Measurements from ENCODE around the gene FOXP3. TPM values are rescaled to one million over a fixed set of nuclear protein-coding genes. Genes with fewer than 3 reads are reported as not detected.

FOXP3 gene
- total RNA-seq, 1 experiment from 2014 or later: 0.15 TPM

GRCh38 chrX:49244207-49244606 is 20.3 kb downstream of the FOXP3 start:
- Histone ChIP-seq H3K9ac (ENCODE audit: low read length) (no peak overlapping the region), H2AFZ (ENCODE audit: low read depth, low read length, poor library complexity, severe bottlenecking) (no peak overlapping the region), H3K4me2 (ENCODE audit: low read length) (no peak overlapping the region), H3K79me2 (ENCODE audit: insufficient read depth, low read length) (no peaks in the 10 kb centered on the region), H3K4me1 (ENCODE audit: control insufficient read depth in 1 of 2, insufficient read depth in 2 of 2, low read length in 2 of 2) (peaks cover 0 to 8% of the 10 kb centered on the region in 2 experiments; a peak in 1 of 4 replicates), H3K9me2 (ENCODE audit: insufficient read depth) (no peaks in the 10 kb centered on the region), H3K27me3 (ENCODE audit: insufficient read depth, low read length) (no peaks in the 10 kb centered on the region), H3K9me3 (ENCODE audit: control insufficient read depth in 1 of 2, insufficient read depth in 1 of 2, low read depth in 1 of 2, low read length in 2 of 2) (no peaks in the 10 kb centered on the region), H3K4me3 (replicated peaks in 1 of 2; ENCODE audit: low read depth in 1 of 2, low read length in 2 of 2) (no peak overlapping the region), H3K27ac (ENCODE audit: low read depth, low read length) (no peak overlapping the region), H3K36me3 (ENCODE audit: control insufficient read depth in 1 of 2, insufficient read depth in 2 of 2, low read length in 2 of 2) (no peaks in the 10 kb centered on the region), H4K20me1 (ENCODE audit: insufficient read depth) (no peaks in the 10 kb centered on the region)
- BruUV-seq (replicated peaks): no TSS peak
- ChIA-PET CTCF (no interaction called here), POLR2A (no interaction called here), RAD21 (ENCODE audit: low non-redundant PET in 1 of 2, low total read pairs in 2 of 2, uncharacterized antibody in 2 of 2, unreplicated experiment in 2 of 2) (no interaction called here)
- intact Hi-C loops (cut with micrococcal nuclease): no loop called here
- DNase-seq (ENCODE audit: low read depth, low spot score): no peak
- TF ChIP-seq YY1 (IDR thresholded peaks at IDR 0.05; ENCODE audit: extremely low read depth, insufficient replicate concordance, low read depth, low read length): no peak
- TF ChIP-seq ZBTB33 (IDR thresholded peaks at IDR 0.05; ENCODE audit: extremely low read depth, insufficient replicate concordance, low read length): no peak
- no peak for TF ChIP-seq EGR1 (IDR thresholded peaks at IDR 0.05; ENCODE audit: low read depth)
- no peak for TF ChIP-seq ATF3 (IDR thresholded peaks at IDR 0.05)
- no peak for TF ChIP-seq CEBPB (IDR thresholded peaks at IDR 0.05; ENCODE audit: low read depth)
- TF ChIP-seq TCF7L2 (IDR thresholded peaks at IDR 0.05; ENCODE audit: borderline replicate concordance, extremely low read depth, insufficient read depth, insufficient read length): no peak
- no peak for TF ChIP-seq CBX3 (IDR thresholded peaks at IDR 0.05; ENCODE audit: low read depth)
- TF ChIP-seq ZNF274 (IDR thresholded peaks at IDR 0.05; ENCODE audit: low read depth, low read length): no peak
- no peak for TF ChIP-seq POLR2AphosphoS5 (IDR thresholded peaks at IDR 0.05; ENCODE audit: low read depth, low read length)
- TF ChIP-seq EZH2 (IDR thresholded peaks at IDR 0.05): no peak
- TF ChIP-seq CTCF (IDR thresholded peaks at IDR 0.05 in 2 of 3, conservative IDR thresholded peaks at IDR 0.05 in 1 of 3; ENCODE audit: borderline replicate concordance in 1 of 3, insufficient read depth in 1 of 3, low read depth in 2 of 3, low read length in 2 of 3): no peak
- TF ChIP-seq SP1 (IDR thresholded peaks at IDR 0.05; ENCODE audit: low read depth): no peak
- TF ChIP-seq EZH2phosphoT487 (IDR thresholded peaks at IDR 0.05; ENCODE audit: borderline replicate concordance): no peak
- no peak for TF ChIP-seq MAX (IDR thresholded peaks at IDR 0.05)
- TF ChIP-seq FOSL1 (IDR thresholded peaks at IDR 0.05; ENCODE audit: low read depth): no peak
- TF ChIP-seq RAD21 (IDR thresholded peaks at IDR 0.05; ENCODE audit: low read depth): no peak
- no peak for ATAC-seq

Measured in HCT116 (cell line).